SK-N-SH treated with all-trans-retinoic acid at 6 μM for 48 hours (cell line): ENCODE results near the gene ZNF57.

Experiments
- ARNTL ChIP-seq: fragments of 450-650 bp; formaldehyde crosslinking; IDR thresholded peaks from 2 replicates; pipeline ENCODE4 v1.5.0; 2020; ENCODE audit warnings: low read depth, mild to moderate bottlenecking, moderate library complexity, borderline replicate concordance
- CREB5 ChIP-seq: fragments of 250-450 bp; sonication (Bioruptor Pico); IDR thresholded peaks from 2 replicates; pipeline ENCODE4 v1.5.1; 2020; ENCODE audit warnings: low read depth, mild to moderate bottlenecking, moderate library complexity
- GLIS3 ChIP-seq: fragments of 250-450 bp; sonication (Bioruptor Pico); IDR thresholded peaks from 2 replicates; pipeline ENCODE4 v1.5.0; 2020; ENCODE audit warnings: mild to moderate bottlenecking, moderate library complexity
- OSR1 ChIP-seq: fragments of 250-450 bp; sonication (Bioruptor Pico); IDR thresholded peaks from 2 replicates; pipeline ENCODE4 v1.8.0; 2022; ENCODE audit warnings: moderate library complexity, mild to moderate bottlenecking, inconsistent platforms
- PATZ1 ChIP-seq: fragments of 250-450 bp; sonication (Bioruptor Pico); IDR thresholded peaks from 2 replicates; pipeline ENCODE4 v1.8.0; 2020; ENCODE audit warnings: mild to moderate bottlenecking, moderate library complexity, borderline replicate concordance
- RARB ChIP-seq: fragments of 250-450 bp; sonication (Bioruptor Pico); IDR thresholded peaks from 2 replicates; pipeline ENCODE4 v1.8.0; 2021; ENCODE audit warnings: mild to moderate bottlenecking, moderate library complexity
- SNAI2 ChIP-seq: fragments of 250-450 bp; sonication (Bioruptor Pico); IDR thresholded peaks from 2 replicates; pipeline ENCODE4 v1.5.0; 2020; ENCODE audit warnings: mild to moderate bottlenecking, moderate library complexity
- ZC3H10 ChIP-seq: fragments of 250-450 bp; sonication (Bioruptor Pico); IDR thresholded peaks from 2 replicates; pipeline ENCODE4 v1.5.1; 2021; ENCODE audit warnings: mild to moderate bottlenecking, moderate library complexity
- ZFP3 ChIP-seq: fragments of 250-450 bp; sonication (Bioruptor Pico); IDR thresholded peaks from 2 replicates; pipeline ENCODE4 v1.5.0; 2020; ENCODE audit warnings: mild to moderate bottlenecking, moderate library complexity
- ZFP30 ChIP-seq: fragments of 450-650 bp; formaldehyde crosslinking; IDR thresholded peaks from 2 replicates; pipeline ENCODE4 v1.5.0; 2022; ENCODE audit warnings: mild to moderate bottlenecking, moderate library complexity
- ZNF70 ChIP-seq: fragments of 450-650 bp; formaldehyde crosslinking; IDR thresholded peaks from 2 replicates; pipeline ENCODE4 v1.5.0; 2020; ENCODE audit warnings: mild to moderate bottlenecking, moderate library complexity

GRCh38 chr19:2858864-2859263 lies 41.9 kb upstream of the ZNF57 start:
- TF ChIP-seq OSR1 (CRISPR knock-in tag) (no peak), CREB5 (CRISPR knock-in tag) (no peak), ZFP3 (no peak), ZNF70 (no peak), RARB (CRISPR knock-in tag) (no peak), SNAI2 (no peak), ZC3H10 (CRISPR knock-in tag) (no peak), PATZ1 (CRISPR knock-in tag) (no peak), ZFP30 (CRISPR knock-in tag) (no peak), ARNTL (no peak), GLIS3 (no peak)
